Measurements from ENCODE around the gene EXOC6.
A peak's percentile ranks its signal among the peaks of the same experiment; 100 is the strongest.

Gene EXOC6

DNA sequence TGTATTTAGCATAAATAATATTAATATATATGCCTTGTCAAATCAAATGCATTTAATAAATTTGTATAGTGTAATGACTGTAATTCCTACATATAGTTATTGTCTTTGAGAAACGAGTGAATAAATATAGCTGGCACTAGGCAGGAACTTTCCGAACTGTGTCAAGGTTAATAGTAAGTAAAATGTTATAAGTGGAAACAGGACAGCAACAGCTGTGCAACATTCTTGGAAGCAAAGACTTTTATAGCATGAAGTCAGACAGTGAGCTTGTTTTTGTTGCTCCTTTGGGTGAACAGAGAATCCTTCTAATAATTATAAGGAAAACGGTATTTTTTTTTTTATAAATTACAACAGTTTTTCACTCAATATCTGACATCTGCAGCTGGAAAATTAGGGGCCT, 14.0 kb upstream of the EXOC6 start:
- DNase-seq (ENCODE audit: low read depth in 2 of 2): no peak

DNA sequence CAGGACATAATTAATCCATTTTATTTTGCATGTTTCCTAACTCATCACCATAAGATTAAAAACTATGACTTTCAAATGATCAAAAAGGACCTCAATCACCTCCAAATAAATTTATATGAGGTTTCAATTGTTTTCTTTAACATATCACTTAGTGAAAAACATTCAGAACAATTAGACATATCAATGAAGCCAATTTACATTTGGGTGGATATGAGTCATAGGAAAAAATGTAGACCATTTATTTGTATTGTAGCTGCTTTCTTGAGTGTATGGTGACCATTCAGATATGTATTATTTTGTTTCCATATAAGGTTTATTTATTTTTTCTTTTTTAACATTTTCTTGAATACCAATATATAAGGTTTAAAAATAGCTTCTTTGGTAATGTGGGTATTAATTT, 13.3 kb upstream of the EXOC6 start:
- no peak for DNase-seq (ENCODE audit: low read depth in 2 of 2)

DNA sequence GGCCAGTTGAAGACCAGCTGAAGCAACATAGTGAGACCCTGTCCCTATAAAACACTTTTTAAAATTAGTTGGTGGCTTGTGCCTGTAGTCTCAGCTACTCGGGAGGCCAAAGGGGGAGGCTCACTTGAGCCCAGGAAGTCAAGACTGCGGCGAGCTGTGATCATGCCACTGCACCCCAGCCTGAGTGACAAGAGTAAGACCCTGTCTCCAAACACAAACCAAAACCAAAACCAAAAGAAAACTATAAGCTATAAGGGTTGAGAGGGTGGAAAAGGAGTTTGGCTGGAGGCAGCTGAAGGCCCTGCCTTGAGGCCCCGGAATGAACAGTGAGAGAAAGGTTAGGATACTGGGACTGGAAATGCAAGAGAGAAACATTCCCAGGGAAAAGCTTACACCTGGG, 10.9 kb upstream of the EXOC6 start:
- DNase-seq (ENCODE audit: low read depth in 2 of 2): no peak

DNA sequence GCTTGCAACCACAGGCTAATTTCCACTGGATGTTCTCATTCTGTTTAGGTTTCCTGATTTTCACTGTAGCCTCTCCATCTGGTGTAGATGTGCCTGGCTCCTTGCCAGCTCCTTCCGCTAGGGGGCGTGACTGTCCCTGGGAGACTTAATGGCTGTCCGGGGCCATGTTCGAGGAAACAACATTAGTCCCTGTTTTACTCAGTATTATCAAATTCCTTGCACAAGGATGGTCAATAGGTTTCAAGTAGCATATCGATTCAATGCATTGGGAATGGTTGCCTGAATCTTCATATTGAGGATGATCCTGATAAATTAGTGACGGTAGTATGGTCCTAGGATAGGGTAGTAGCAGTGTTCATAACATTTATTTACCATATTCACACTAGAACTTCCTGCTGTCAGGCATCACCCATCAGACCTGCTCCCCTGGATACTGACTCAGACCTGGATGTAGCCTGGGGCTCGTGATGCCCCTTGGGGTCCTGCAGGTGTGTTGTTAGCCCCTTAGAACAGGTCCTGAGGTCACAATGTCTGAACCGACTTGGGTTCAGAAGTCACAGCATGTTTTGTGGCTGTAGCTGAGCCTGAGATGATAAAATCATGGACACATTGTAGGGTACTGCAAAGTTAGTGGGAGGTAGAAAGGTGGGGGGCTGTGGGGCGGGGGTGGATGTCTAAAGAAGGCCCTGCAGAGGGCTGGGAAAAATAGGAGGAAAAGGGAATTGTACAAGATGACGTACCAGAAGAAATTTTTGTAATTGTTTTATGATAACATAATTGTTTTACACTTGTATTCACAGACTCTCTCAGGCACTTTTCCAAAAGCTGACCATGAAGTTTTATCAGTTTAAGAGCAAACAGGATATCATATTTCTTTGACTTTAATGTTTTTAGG, 8.9 kb upstream of the EXOC6 start:
- peak in 1 of 2 donors; percentile 21 for DNase-seq (ENCODE audit: low read depth in 2 of 2)

DNA sequence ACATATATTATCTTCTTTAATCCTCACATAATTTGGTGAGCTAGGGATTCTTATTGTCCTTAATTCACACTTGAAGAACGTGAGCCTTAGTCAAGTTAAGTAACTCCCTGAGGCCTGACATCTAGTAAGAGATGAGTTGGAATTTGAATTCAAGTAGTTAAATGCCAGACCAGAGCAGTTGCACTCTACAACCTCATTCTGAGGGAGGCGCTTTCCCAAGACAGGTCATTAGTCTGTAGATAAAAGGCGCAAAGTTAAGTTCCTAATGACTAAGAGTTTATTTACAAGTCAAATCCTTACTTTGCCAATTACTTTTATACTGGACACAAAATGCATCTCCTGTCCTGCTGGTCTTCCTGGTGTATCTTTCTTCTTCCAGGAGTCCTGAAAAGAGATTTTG, 3.6 kb upstream of the EXOC6 start:
- DNase-seq (ENCODE audit: low read depth in 2 of 2): no peak

DNA sequence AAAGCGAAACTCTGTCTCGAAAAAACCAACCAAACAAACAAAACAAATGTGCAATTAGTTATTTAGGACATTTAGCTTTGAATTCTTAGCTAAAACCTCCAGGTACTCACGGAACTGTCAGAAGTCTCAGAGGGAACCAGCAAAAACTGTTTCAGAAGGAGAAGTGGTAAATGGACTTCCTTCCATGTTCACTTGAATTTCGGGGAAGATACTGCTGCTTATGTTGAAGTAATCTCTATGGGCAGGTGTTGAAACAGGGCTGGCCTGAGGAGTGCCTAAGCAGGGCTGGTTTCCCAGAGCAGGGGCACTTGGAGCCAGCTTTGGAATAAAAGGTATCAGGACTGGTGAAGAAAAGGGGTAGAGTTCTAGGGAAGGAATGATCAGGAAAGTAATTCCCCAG, 2.4 kb upstream of the EXOC6 start:
- no peak for DNase-seq (ENCODE audit: low read depth in 2 of 2)

DNA sequence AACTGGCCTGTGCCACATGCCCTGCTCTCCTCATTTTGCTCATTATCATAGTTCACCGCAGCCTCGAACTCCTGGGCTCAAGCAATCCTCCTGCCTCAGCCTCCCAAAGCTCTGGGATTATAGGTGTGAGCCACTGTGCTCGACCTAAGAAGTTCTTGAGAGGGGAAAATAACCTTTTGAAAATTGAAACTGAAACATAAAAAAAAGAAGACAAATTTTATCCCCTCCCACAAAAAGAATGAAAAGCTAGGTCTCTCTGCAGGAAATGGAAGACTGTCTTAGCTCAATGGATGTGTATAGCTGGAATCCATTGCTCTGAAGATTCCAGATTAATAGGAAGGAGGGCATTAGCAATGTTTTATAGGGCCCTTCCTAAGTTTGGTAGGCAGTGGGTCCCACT, 2.0 kb upstream of the EXOC6 start:
- no peak for DNase-seq (ENCODE audit: low read depth in 2 of 2)

DNA sequence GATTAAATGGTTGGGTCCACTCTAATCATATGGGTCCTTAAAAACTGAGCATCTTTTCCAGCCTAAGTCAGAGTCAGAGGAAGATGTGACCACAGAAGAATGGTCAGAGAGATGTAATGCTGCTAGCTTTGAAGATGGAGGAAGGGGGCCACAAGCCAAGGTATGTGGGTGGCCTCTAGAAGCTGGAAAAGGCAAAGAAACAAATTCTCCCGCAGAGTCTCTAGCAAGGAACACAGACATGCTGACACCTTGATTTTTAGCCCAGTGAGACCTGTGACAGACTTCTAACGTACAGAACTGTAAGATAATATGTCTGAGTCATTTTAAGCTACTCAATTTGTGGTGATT, 1.5 kb upstream of the EXOC6 start:
- no peak for DNase-seq (ENCODE audit: low read depth in 2 of 2)

DNA sequence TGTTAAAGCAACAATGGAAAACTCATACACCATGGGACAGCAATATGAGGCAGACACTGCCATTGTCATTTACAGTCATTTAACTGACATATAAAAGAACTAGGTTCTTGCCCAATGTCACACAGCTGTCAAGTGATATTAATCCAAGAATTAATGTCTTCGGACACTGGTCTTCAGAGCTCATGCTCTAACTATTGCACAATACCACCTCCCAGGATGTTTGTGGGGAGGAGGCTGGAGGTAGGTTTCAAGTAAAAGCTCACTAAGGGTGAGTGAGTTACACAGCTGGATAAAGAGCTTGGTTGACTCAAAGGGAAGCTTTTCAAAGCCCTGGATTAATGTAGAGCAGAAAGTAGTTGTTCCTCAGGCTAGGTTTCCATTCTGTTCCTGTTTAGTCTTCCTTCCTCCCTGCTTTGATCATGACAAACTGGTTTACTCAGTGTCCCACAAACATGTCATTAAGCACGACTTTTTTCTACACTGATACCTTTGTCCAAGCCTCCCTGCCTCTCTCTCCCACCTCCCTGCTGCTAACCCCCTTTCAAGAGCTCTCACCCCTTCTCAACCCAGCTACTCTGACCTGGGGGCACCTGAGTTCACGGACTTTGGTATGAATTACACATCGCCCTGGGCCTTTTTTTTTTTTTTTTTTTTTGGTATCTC, 987 bp upstream of the EXOC6 start:
- no peak for DNase-seq (ENCODE audit: low read depth in 2 of 2)

DNA sequence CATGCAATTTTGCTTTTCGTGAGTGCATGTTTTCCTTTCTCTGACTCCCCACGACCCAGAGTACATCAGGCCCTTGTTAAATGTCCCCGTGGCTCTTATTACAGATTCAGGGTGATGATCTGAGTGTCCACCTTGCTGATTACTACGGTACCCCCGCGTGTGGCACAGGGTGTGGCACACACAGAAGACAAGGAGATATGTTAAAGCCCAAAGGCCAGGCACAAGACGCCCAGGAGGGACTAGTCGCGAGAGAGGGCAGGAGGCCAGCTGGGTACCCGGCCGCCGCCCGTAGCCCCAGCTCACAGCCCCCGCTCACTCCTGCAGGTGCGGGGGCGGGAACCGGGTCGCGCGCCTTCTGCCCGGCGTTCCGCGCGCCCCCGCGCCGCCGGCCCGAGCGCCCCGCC, 281 bp upstream of the EXOC6 start:
- DNase-seq (ENCODE audit: low read depth in 2 of 2): no peak

DNA sequence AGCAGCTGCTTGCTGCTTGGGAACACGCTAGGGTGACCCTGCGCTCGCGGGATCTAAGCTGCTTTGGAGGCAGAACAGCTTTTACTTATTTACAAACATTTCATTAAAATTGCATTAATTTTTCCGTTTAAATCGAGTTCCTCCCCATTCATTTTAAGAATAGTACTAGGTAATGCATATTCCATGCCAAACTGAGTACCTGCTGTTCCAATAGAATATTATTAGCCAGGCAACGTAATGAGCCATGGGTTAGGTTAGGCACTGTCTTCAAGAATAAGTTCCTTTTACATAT, 860 bp downstream of the EXOC6 start:
- no peak for DNase-seq (ENCODE audit: low read depth in 2 of 2)

DNA sequence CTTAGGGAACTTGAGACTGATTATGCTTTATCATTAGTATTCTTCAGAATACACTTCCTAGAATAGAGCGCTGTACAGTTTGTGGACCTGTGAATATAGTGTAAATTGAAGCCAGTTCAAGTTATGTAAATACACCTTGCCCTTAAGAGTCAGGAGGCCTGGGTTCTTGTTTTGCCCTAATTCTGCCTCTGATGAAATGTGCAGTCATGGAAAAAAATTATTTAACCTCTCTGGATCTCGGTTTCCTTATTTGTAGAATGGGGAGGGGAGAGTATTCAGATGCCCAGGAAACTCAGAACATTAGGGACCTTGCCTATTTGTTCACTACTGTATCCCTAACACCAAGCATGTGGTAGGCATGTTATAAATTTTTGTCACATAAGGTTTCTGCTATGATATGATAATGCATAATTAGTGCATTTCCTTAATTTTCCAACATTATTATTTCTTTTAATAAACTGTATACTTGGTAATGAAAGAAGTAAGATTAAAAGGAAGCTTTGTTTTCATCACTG, 1.3 kb downstream of the EXOC6 start:
- no peak for DNase-seq (ENCODE audit: low read depth in 2 of 2)

DNA sequence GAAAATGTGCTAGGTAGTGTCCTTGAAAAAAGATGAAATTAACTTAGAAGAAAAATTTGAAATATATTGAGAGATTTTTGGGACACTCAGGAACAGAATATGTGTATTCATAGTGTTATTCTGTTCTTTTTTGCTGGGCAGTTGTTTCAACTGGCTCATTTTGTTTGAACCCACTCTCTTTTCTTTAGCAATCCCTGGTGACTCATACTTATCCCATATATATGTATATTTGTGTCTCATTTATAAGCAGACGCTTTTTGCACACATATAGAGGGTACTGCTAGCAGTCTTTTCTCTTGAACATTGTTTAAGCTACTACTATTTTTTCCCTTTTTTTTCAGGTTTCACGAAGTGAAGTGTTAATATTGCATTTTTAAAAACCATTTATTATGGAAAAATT, 1.9 kb downstream of the EXOC6 start:
- no peak for DNase-seq (ENCODE audit: low read depth in 2 of 2)

DNA sequence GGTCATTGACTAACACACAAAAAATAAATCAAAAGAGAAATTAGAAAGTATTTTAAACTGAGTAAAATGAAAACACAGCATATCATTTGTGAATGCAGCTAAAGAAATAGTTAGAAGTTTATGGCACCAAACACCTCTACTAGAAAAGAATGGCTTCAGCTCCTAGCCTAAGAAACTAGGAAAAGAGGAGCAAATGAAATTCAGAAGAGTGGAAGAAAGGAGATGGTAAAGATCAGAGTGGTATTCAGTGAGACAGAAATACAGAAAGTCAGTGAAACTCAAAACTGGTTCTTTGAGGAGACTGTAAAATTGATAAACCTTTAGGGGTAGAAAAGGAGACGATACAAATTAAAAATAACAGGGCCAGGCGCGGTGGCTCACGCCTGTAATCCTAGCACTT, 2.7 kb downstream of the EXOC6 start:
- DNase-seq (ENCODE audit: low read depth in 2 of 2): no peak

DNA sequence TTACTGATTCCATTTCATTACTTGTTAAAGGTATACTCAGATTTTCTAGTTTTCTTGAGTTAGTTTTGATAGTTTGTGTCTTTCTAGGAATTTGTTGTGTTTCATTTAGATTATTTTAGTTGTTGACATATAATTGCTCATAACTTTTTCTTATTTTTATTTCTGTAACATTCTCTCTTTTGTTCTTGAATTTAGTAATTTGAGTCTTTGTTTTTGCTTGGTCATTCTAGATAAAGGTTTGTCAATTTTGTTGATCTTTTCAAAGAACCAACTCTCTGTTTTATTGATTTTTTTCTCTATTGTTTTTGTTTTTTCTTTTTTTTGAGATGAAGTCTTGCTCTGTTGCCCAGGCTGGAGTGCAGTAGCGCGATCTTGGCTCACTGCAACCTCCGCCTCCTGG, 7.2 kb downstream of the EXOC6 start:
- DNase-seq (ENCODE audit: low read depth in 2 of 2): no peak

DNA sequence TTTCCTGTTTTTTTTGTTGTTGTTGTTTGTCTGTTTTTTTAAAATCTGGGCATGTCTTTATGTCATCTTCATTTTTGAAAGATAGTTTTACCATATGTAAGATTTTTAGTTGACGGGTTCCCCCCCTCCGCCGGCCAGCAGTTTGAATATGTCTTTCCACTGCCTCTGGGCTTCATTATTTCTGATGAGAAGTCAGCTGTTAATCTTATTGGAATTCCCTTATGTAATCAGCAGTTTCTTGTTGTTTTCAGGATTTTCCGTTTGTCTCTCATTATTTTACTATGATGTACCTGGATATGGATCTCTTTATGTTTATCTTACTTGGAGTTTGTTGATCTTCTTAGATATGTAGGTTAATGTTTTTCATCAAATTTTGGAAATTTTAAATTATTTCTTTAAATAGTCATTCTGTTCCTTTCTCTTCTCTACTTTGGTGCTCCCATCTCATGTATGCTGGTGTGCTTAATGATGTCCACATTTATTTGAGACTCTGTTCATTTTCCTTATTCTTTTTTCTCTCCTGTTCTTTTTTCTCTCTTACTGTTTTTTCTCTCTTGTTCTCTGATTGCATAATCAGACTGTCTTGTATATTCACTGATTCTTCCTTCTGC, 9.7 kb downstream of the EXOC6 start:
- no peak for DNase-seq (ENCODE audit: low read depth in 2 of 2)

DNA sequence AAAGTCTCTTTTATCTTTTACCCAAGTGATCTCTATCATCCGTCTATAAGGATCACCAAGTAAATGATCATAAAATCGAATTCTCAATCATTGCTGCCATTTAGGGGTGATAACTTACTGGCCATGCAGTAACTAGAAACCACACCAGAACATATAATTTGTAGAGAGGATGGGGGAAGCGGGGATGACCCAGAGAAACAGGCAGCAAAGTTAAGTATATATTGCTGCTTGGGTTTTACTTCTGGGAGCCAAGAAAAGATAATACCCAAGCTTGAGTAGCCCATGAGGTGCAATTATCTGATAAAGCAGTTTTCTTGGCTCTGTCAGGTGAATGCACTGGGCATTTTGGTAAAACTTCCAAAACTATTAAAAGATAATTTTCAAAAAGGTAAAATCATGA, 18.9 kb downstream of the EXOC6 start:
- DNase-seq (ENCODE audit: low read depth in 2 of 2): no peak

DNA sequence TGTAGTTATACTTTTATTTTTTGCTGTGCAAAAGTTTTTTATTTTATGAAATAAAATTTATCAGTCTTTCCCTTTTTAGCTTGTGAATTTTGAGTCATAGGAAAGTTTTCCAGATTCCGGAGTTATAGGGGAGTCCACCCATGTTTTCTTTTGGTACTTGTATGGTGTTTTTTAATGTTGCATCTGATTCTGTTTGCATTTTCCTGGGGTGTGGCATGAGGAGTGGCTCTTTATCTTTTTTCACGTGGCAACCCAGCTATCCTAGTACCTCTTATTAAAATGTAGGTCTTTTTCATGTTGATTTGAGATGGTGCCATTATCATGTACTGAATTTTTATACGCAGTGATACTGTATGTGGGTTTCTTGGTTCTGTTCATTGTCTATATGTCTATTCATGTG, 19.7 kb downstream of the EXOC6 start:
- no peak for DNase-seq (ENCODE audit: low read depth in 2 of 2)

DNA sequence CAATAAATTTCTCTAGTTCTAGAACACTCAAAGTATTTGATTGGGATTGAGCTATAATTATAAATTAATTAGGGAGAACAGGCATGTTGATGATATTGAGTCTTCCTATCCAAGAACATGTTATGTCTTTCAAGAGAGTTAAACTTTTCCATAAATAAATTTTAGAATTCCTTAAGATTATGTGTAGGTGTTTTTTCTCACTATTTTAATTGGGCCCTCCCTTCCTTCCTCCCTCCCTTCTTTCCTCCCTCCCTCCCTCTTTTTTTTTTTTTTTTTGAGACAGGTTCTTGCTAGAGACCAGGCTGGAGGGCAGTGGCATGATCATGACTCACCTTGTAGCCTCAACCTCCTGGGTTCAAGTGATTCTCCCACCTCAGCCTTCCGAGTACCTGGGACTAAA, 20.2 kb downstream of the EXOC6 start:
- DNase-seq (ENCODE audit: low read depth in 2 of 2): no peak

DNA sequence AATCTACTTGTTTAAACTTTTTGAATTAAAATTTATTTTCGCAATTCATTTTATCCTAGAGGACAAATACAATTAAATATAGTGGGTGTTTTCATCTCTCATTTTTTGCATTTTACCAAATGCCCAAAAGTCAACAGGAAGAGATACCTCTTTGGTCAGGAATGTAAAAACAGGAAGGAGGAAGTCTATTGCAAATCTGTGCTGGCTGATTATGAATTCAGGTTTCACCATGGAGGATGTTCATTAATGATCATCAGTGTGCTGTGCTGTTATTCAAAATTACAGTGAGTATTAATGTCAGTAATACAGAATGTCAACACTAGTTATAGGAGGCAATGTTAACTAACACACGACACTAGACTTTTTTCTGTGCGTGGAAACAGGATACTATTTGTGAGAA, 24.7 kb downstream of the EXOC6 start:
- no peak for DNase-seq (ENCODE audit: low read depth in 2 of 2)

DNA sequence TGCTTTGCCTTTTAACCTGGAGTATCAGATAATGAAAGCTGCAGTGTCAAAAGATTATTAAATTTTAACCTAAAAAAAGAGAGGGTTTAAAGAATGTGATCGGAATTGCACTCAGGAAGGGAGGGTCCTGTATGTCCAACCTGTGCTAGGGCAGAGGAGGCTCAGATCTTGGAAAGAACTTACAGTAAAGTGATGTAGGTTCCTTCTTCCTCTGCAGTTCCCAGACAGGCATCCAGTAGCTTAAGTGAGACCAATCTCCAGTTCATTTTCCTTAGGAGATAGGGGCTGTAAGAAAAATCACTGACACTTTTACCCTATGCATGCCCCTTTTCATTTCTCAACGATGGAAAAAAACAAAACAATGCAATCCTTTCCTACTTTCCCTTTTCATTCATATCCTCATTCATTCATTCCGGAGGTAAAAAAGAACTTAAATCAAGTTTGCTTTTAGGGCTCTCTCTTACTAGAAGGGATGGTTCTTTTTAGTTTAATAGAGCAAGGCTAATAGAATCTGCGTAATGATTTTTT, 28.3 kb downstream of the EXOC6 start:
- DNase-seq (ENCODE audit: low read depth in 2 of 2): no peak

DNA sequence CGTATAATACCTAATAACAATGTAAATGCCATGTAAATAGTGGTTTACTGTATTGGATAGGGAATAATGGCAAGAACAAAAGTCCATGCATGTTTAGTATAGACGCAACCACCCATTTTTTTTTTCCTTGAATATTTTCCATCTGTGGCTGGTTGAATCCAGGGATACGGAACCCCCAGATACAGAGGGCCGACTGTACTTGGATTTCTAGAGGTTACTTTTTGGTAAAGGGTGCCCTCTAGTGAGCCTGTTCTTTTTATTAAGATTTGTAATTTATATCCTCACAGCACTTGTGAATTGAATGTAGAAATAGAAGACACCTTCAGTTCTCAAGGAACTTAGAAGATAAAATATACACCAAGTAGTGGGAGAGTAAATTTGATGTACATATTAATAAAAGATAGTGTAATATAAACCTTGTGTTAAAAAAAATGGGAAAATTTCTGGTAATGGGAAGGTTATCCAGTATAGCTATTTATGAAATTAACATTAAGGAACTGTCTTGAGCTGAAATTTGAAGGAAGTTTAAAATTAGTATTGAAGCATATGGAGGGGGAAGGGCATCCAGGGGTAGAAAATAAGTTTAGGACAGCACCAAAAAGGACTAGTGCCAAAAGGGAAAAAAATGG, 32.0 kb downstream of the EXOC6 start:
- no peak for DNase-seq (ENCODE audit: low read depth in 2 of 2)

DNA sequence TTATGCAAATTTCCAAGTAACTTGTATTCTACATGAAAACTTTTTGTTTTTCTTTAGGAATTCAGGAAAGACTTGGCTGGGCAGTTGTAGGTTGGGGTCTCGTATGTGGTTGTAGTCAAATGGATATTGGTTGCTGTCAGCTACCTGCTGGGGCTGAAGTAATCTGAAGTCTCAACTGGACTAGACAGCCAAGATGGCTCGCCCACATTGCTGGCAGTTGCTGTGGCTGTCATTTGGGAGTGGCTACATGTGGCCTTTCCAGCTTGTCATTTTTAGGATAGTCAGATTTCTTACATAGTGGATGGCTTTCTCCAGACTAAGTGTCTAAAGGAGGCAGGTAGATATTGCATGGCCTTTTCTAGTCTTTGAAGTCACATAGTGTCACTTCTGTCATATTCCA, 32.6 kb downstream of the EXOC6 start:
- no peak for DNase-seq (ENCODE audit: low read depth in 2 of 2)

All from stimulated activated CD4-positive, alpha-beta T cell treated with anti-CD3 and anti-CD28 coated beads, Interleukin-1b, Interleukin-23, amount 100 ng/mL, for 1 hour (primary cell).